ENCODE data around the gene INHBA.

INHBA gene

GRCh38 chr7:41742401-41743020 is 39.6 kb upstream of the INHBA start:
- no peak for TF ChIP-seq EP300 (IDR thresholded peaks at IDR 0.05; ENCODE audit: borderline replicate concordance)
- TF ChIP-seq CREB1 (IDR thresholded peaks at IDR 0.05; ENCODE audit: low read depth) = no peak
- TF ChIP-seq EGR1 (IDR thresholded peaks at IDR 0.05) = no peak
- TF ChIP-seq FOXM1 (IDR thresholded peaks at IDR 0.05; ENCODE audit: borderline replicate concordance, low read depth) = no peak
- TF ChIP-seq YY1 (IDR thresholded peaks at IDR 0.05; ENCODE audit: low read depth) = no peak
- TF ChIP-seq TCF12 (IDR thresholded peaks at IDR 0.05; ENCODE audit: low read depth) = no peak
- TF ChIP-seq, protein P1, sequence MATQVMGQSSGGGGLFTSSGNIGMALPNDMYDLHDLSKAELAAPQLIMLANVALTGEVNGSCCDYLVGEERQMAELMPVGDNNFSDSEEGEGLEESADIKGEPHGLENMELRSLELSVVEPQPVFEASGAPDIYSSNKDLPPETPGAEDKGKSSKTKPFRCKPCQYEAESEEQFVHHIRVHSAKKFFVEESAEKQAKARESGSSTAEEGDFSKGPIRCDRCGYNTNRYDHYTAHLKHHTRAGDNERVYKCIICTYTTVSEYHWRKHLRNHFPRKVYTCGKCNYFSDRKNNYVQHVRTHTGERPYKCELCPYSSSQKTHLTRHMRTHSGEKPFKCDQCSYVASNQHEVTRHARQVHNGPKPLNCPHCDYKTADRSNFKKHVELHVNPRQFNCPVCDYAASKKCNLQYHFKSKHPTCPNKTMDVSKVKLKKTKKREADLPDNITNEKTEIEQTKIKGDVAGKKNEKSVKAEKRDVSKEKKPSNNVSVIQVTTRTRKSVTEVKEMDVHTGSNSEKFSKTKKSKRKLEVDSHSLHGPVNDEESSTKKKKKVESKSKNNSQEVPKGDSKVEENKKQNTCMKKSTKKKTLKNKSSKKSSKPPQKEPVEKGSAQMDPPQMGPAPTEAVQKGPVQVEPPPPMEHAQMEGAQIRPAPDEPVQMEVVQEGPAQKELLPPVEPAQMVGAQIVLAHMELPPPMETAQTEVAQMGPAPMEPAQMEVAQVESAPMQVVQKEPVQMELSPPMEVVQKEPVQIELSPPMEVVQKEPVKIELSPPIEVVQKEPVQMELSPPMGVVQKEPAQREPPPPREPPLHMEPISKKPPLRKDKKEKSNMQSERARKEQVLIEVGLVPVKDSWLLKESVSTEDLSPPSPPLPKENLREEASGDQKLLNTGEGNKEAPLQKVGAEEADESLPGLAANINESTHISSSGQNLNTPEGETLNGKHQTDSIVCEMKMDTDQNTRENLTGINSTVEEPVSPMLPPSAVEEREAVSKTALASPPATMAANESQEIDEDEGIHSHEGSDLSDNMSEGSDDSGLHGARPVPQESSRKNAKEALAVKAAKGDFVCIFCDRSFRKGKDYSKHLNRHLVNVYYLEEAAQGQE (IDR thresholded peaks at IDR 0.05; ENCODE audit: low read depth) = no peak
- no peak for TF ChIP-seq CEBPB (IDR thresholded peaks at IDR 0.05)
- no peak for TF ChIP-seq RAD21 (IDR thresholded peaks at IDR 0.05; ENCODE audit: low read depth)
- TF ChIP-seq USF1 (IDR thresholded peaks at IDR 0.05) = no peak
- TF ChIP-seq TAF1 (IDR thresholded peaks at IDR 0.05; ENCODE audit: low read depth) = no peak
- TF ChIP-seq TEAD4 (IDR thresholded peaks at IDR 0.05) = no peak
- no peak for TF ChIP-seq MAX (IDR thresholded peaks at IDR 0.05)
- TF ChIP-seq ZBTB7A (IDR thresholded peaks at IDR 0.05; ENCODE audit: low read depth) = no peak
- no peak for TF ChIP-seq NFIC (IDR thresholded peaks at IDR 0.05)

- TF ChIP-seq YY1 (IDR thresholded peaks at IDR 0.05; ENCODE audit: low read depth) (no peak), EP300 (IDR thresholded peaks at IDR 0.05; ENCODE audit: borderline replicate concordance) (no peak), NFIC (IDR thresholded peaks at IDR 0.05) (no peak), FOXM1 (IDR thresholded peaks at IDR 0.05; ENCODE audit: borderline replicate concordance, low read depth) (no peak), ZBTB7A (IDR thresholded peaks at IDR 0.05; ENCODE audit: low read depth) (no peak), TCF12 (IDR thresholded peaks at IDR 0.05; ENCODE audit: low read depth) (no peak), MAX (IDR thresholded peaks at IDR 0.05) (no peak), CEBPB (IDR thresholded peaks at IDR 0.05) (no peak), CREB1 (IDR thresholded peaks at IDR 0.05; ENCODE audit: low read depth) (no peak), RAD21 (IDR thresholded peaks at IDR 0.05; ENCODE audit: low read depth) (no peak), TAF1 (IDR thresholded peaks at IDR 0.05; ENCODE audit: low read depth) (no peak), USF1 (IDR thresholded peaks at IDR 0.05) (no peak), EGR1 (IDR thresholded peaks at IDR 0.05) (no peak)
- TF ChIP-seq, protein P1 (IDR thresholded peaks at IDR 0.05; ENCODE audit: low read depth) = no peak
These were observed 35.9 kb upstream of the INHBA start for GRCh38 chr7:41738806-41739205.

- TF ChIP-seq, protein P1 (IDR thresholded peaks at IDR 0.05; ENCODE audit: low read depth) = no peak
- TF ChIP-seq TEAD4 (IDR thresholded peaks at IDR 0.05) (no peak), CREB1 (IDR thresholded peaks at IDR 0.05; ENCODE audit: low read depth) (no peak), USF1 (IDR thresholded peaks at IDR 0.05) (no peak), FOXM1 (IDR thresholded peaks at IDR 0.05; ENCODE audit: borderline replicate concordance, low read depth) (no peak), RAD21 (IDR thresholded peaks at IDR 0.05; ENCODE audit: low read depth) (no peak), EP300 (IDR thresholded peaks at IDR 0.05; ENCODE audit: borderline replicate concordance) (no peak), NFIC (IDR thresholded peaks at IDR 0.05) (no peak), MAX (IDR thresholded peaks at IDR 0.05) (no peak), CEBPB (IDR thresholded peaks at IDR 0.05) (no peak), ZBTB7A (IDR thresholded peaks at IDR 0.05; ENCODE audit: low read depth) (no peak), TCF12 (IDR thresholded peaks at IDR 0.05; ENCODE audit: low read depth) (no peak), YY1 (IDR thresholded peaks at IDR 0.05; ENCODE audit: low read depth) (no peak), EGR1 (IDR thresholded peaks at IDR 0.05) (no peak), TAF1 (IDR thresholded peaks at IDR 0.05; ENCODE audit: low read depth) (no peak)
These were observed 35.4 kb upstream of the INHBA start for GRCh38 chr7:41738336-41738735.
